ENCODE data around the gene HAAO. TPM values are rescaled to one million over a fixed set of nuclear protein-coding genes. Genes with fewer than 3 reads are reported as not detected.

The HAAO gene
- total and polyA plus RNA-seq, 2 of the 13 experiments (the other 11 are each of a cell fraction or from before 2014, with no cell fraction given) = 36.1 to 42.7 TPM

DNA sequence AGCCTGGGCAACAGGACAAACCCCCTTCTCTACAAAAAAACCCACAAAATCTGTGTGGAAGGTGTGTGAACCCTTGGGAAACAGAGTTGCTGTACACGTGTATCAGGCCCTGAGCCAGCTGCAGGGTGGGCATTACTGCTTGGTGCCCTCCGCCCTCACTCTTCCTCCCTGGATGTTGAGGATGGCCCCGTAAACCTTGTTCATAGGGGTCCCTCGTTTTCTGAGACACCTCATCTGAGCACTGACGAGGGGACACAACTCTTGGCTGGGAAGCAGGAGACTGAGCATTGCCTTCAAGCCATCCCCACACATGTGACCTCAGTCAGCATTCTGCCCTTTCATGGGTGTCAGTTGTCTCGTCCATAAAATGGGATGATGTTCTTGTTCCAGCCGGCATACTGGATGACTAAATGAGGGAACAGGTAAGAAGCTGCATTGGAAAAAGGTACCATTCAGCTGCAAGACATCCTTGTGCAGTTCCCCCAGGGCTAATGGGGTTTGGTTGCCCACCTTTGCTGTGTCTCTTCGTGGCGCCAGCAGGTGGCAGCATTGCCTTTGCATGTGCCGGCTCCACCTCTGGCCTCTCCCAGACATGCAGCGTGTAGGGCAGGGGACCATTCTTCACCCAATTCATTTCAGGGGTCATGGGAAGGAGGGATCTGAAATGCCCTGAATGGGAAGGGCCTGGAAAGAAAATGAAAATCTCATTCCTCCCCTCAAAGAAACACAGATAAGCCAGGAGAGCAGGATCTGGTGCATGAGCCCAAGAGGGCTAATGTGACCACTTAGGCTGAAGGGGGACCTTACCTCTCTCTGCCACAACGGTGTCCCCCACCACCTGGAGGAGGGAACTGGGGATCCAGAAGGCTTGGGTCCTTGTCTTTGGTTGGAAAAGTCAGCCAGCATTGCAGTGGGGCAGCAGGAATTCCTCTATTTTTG is 36.4 kb upstream of the HAAO start (continued):
- TF ChIP-seq ZBED4 (CRISPR knock-in tag; IDR thresholded peaks at IDR 0.05; ENCODE audit: borderline replicate concordance) = 0 out of 2 replicates have a peak, but pooled peaks have one; percentile 24
- TF ChIP-seq ZNF207 (IDR thresholded peaks at IDR 0.05; ENCODE audit: borderline replicate concordance) = no peak
- 0 out of 3 replicates have a peak, but pooled peaks have one; percentile 32 for TF ChIP-seq MXI1 (IDR thresholded peaks at IDR 0.05; ENCODE audit: borderline replicate concordance, low read depth, low read length)
- TF ChIP-seq HMGXB4 (CRISPR knock-in tag; IDR thresholded peaks at IDR 0.05; ENCODE audit: borderline replicate concordance in 1 of 2, low read depth in 1 of 2) = peak; percentile 19 to 84; a peak in 1 of 4 replicates
- no peak for TF ChIP-seq POLR2A (IDR thresholded peaks at IDR 0.05; ENCODE audit: insufficient read depth in 1 of 2, low read depth in 2 of 2, low read length in 2 of 2)
- TF ChIP-seq BCL6 (CRISPR knock-in tag; IDR thresholded peaks at IDR 0.05) = 0 out of 2 replicates have a peak, but pooled peaks have one; percentile 39
- TF ChIP-seq ZNF614 (CRISPR knock-in tag; IDR thresholded peaks at IDR 0.05; ENCODE audit: borderline replicate concordance) = 0 out of 2 replicates have a peak, but pooled peaks have one; percentile 15
- TF ChIP-seq CBFB (CRISPR knock-in tag; IDR thresholded peaks at IDR 0.05) = peak; percentile 48; the same call in 1 of the 2 replicates
- TF ChIP-seq, protein P1, sequence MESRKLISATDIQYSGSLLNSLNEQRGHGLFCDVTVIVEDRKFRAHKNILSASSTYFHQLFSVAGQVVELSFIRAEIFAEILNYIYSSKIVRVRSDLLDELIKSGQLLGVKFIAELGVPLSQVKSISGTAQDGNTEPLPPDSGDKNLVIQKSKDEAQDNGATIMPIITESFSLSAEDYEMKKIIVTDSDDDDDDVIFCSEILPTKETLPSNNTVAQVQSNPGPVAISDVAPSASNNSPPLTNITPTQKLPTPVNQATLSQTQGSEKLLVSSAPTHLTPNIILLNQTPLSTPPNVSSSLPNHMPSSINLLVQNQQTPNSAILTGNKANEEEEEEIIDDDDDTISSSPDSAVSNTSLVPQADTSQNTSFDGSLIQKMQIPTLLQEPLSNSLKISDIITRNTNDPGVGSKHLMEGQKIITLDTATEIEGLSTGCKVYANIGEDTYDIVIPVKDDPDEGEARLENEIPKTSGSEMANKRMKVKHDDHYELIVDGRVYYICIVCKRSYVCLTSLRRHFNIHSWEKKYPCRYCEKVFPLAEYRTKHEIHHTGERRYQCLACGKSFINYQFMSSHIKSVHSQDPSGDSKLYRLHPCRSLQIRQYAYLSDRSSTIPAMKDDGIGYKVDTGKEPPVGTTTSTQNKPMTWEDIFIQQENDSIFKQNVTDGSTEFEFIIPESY (CRISPR knock-in tag; IDR thresholded peaks at IDR 0.05) = peak; percentile 47; the same call in 1 of the 2 replicates
- 0 out of 2 replicates have a peak, but pooled peaks have one; percentile 63 for TF ChIP-seq BHLHE40 (IDR thresholded peaks at IDR 0.05; ENCODE audit: low read length)
- TF ChIP-seq HES4 (CRISPR knock-in tag; IDR thresholded peaks at IDR 0.05; ENCODE audit: borderline replicate concordance) = 0 out of 2 replicates have a peak, but pooled peaks have one; percentile 50
- TF ChIP-seq, protein P2, sequence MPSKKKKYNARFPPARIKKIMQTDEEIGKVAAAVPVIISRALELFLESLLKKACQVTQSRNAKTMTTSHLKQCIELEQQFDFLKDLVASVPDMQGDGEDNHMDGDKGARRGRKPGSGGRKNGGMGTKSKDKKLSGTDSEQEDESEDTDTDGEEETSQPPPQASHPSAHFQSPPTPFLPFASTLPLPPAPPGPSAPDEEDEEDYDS (CRISPR knock-in tag; IDR thresholded peaks at IDR 0.05) = 0 out of 2 replicates have a peak, but pooled peaks have one; percentile 38
- no peak for TF ChIP-seq SOX6 (IDR thresholded peaks at IDR 0.05)
- 0 out of 2 replicates have a peak, but pooled peaks have one; percentile 18 for TF ChIP-seq SOX6 (CRISPR knock-in tag; IDR thresholded peaks at IDR 0.05)
- TF ChIP-seq DNMT3B (CRISPR knock-in tag; conservative IDR thresholded peaks at IDR 0.05) = no peak
- 0 out of 2 replicates have a peak, but pooled peaks have one; percentile 23 for TF ChIP-seq ELF3 (CRISPR knock-in tag; IDR thresholded peaks at IDR 0.05)
- 0 out of 2 replicates have a peak, but pooled peaks have one; percentile 25 for TF ChIP-seq HBP1 (CRISPR knock-in tag; IDR thresholded peaks at IDR 0.05; ENCODE audit: low read depth)
- TF ChIP-seq NR2F6 (IDR thresholded peaks at IDR 0.05) = no peak
- peak; percentile 62; the same call in 1 of the 2 replicates for TF ChIP-seq NR2F6 (CRISPR knock-in tag; IDR thresholded peaks at IDR 0.05)
